ENCODE data around the gene NAGLU. TPM values are rescaled to one million over a fixed set of nuclear protein-coding genes. Genes with fewer than 3 reads are reported as not detected.

NAGLU gene
- total RNA-seq, 1 donor from 2014 or later, result 94.7 TPM

DNA sequence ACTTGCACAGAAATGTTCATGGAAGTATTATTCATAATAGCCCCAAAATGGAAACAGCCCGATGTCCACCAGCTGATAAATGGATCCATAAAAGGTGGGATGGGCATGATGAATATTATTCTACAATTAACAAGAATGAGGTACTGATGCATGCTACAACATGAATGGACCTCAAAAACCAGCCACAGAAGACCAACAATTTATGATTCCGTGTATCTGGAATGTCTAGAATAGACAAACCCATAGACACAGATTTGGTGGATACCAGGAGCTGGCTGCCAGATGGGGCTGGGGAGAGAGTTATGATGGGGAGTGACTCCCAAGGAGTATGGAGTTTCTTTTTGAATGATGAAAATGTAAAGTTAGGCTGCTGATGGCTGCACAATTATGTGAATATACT lies 10.8 kb upstream of the NAGLU start:
- peak overlapping the region; percentile 96 to 97 for H3K27ac ChIP-seq
- H3K9me3 ChIP-seq, result no peaks in the 10 kb centered on the region
- H3K4me3 ChIP-seq, result no peak overlapping the region
- no peaks in the 10 kb centered on the region for H3K27me3 ChIP-seq
- no peaks in the 10 kb centered on the region for H3K36me3 ChIP-seq
- TF ChIP-seq, protein P1, sequence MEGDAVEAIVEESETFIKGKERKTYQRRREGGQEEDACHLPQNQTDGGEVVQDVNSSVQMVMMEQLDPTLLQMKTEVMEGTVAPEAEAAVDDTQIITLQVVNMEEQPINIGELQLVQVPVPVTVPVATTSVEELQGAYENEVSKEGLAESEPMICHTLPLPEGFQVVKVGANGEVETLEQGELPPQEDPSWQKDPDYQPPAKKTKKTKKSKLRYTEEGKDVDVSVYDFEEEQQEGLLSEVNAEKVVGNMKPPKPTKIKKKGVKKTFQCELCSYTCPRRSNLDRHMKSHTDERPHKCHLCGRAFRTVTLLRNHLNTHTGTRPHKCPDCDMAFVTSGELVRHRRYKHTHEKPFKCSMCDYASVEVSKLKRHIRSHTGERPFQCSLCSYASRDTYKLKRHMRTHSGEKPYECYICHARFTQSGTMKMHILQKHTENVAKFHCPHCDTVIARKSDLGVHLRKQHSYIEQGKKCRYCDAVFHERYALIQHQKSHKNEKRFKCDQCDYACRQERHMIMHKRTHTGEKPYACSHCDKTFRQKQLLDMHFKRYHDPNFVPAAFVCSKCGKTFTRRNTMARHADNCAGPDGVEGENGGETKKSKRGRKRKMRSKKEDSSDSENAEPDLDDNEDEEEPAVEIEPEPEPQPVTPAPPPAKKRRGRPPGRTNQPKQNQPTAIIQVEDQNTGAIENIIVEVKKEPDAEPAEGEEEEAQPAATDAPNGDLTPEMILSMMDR (IDR thresholded peaks at IDR 0.05), result no peak
- peaks cover 35 to 67% of the 10 kb centered on the region in 2 donors for H3K4me1 ChIP-seq
- intact Hi-C loops (cut with DNase I), result no loop called here
- DNase-seq (ENCODE audit: low spot score in 2 of 2), result no peak

GRCh38 chr17:42526031-42526444 lies 10.0 kb upstream of the NAGLU start:
- Histone ChIP-seq H3K4me1 (peaks cover 29 to 64% of the 10 kb centered on the region in 2 donors), H3K9me3 (no peaks in the 10 kb centered on the region), H3K4me3 (no peak overlapping the region), H3K27me3 (no peaks in the 10 kb centered on the region), H3K27ac (peak overlapping the region; percentile 96 to 97), H3K36me3 (no peaks in the 10 kb centered on the region)
- TF ChIP-seq, protein P1 (IDR thresholded peaks at IDR 0.05), result no peak
- intact Hi-C loops (cut with DNase I), result no loop called here
- DNase-seq (ENCODE audit: low spot score in 2 of 2), result no peak

DNA sequence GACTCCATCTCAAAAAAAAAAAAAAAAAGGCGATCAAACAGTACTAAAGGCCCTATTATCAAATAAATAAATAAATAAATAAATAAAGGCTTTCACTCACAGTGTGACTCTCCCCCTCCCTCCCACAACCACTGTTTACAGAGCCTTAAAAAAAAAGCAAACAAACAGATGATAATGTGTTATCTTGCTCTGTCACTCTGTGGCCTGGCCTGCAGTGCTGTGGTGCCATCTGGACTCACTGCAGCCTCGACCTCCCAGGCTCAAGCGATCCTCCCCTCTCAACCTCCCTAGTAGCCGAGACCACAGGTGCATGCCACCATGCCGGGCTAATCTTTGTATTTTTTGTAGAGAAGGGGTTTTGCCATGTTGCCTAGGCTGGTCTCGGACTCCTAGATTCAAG lies 8.1 kb upstream of the NAGLU start:
- Histone ChIP-seq H3K36me3 (no peaks in the 10 kb centered on the region), H3K27ac (no peak overlapping the region), H3K4me1 (peaks cover 10 to 53% of the 10 kb centered on the region in 2 donors), H3K9me3 (no peaks in the 10 kb centered on the region), H3K4me3 (no peak overlapping the region), H3K27me3 (no peaks in the 10 kb centered on the region)
- intact Hi-C loops (cut with DNase I), result no loop called here
- TF ChIP-seq, protein P1 (IDR thresholded peaks at IDR 0.05), result no peak
- no peak for DNase-seq (ENCODE audit: low spot score in 2 of 2)

- Histone ChIP-seq H3K4me3 (no peak overlapping the region), H3K4me1 (peaks cover 7 to 44% of the 10 kb centered on the region in 2 donors), H3K9me3 (no peaks in the 10 kb centered on the region), H3K36me3 (no peaks in the 10 kb centered on the region), H3K27ac (no peak overlapping the region), H3K27me3 (no peaks in the 10 kb centered on the region)
- intact Hi-C loops (cut with DNase I), result no loop called here
- DNase-seq (ENCODE audit: low spot score in 2 of 2), result no peak
- TF ChIP-seq, protein P1 (IDR thresholded peaks at IDR 0.05), result no peak
These were observed 7.0 kb upstream of the NAGLU start for GRCh38 chr17:42529061-42529460.

- Histone ChIP-seq H3K9me3 (no peaks in the 10 kb centered on the region), H3K4me3 (no peak overlapping the region), H3K27me3 (no peaks in the 10 kb centered on the region), H3K36me3 (no peaks in the 10 kb centered on the region), H3K4me1 (peaks cover 8 to 35% of the 10 kb centered on the region in 2 donors), H3K27ac (peak overlapping the region; percentile 63 to 84)
- no peak for DNase-seq (ENCODE audit: low spot score in 2 of 2)
- intact Hi-C loops (cut with DNase I), result no loop called here
- TF ChIP-seq, protein P1 (IDR thresholded peaks at IDR 0.05), result no peak
These were observed 5.0 kb upstream of the NAGLU start for GRCh38 chr17:42530952-42531454.
